ENCODE data around the gene DMAC2L. TPM values are rescaled to one million over a fixed set of nuclear protein-coding genes. Genes with fewer than 3 reads are reported as not detected.
"Not testable (repeated sequence)": the region's sequence is repeated elsewhere in the genome, so short reads cannot be mapped to it uniquely, and the experiment has no call there.

DMAC2L gene
- total RNA-seq, 1 experiment from 2014 or later, result 14.0 TPM

GRCh38 chr14:50360851-50361250 lies 48.7 kb downstream of the DMAC2L start:
- CTCF ChIA-PET, result no interaction called here
- Histone ChIP-seq H3K36me3 (ENCODE audit: control insufficient read depth, insufficient read depth, low read length) (no peaks in the 10 kb centered on the region), H3K27me3 (ENCODE audit: control insufficient read depth, insufficient read depth, low read length) (no peaks in the 10 kb centered on the region), H3K4me1 (ENCODE audit: control insufficient read depth, insufficient read depth, low read length) (no peaks in the 10 kb centered on the region), H3K27ac (ENCODE audit: low read length) (no peak overlapping the region), H3K9me3 (ENCODE audit: control insufficient read depth, insufficient read depth, low read depth, low read length) (no peaks in the 10 kb centered on the region), H3K4me3 (ENCODE audit: low read depth in 2 of 2, low read length in 2 of 2) (no peak overlapping the region)
- no peak for ATAC-seq
- BruUV-seq (replicated peaks), result no TSS peak
- intact Hi-C loops (cut with micrococcal nuclease; ENCODE audit: unreplicated experiment) (no loop called here), in situ Hi-C loops (cut with HindIII; ENCODE audit: low pct_unique_long_range_greater_than_20kb, low sequenced_read_pairs) (no loop called here)
- DNase-seq (ENCODE audit: low read depth, low spot score), result no peak
- TF ChIP-seq REST (IDR thresholded peaks at IDR 0.05; ENCODE audit: insufficient read depth in 1 of 2, low read depth in 2 of 2, low read length in 1 of 2), result no peak
- TF ChIP-seq CTCF (IDR thresholded peaks at IDR 0.05), result no peak
- no peak for TF ChIP-seq SIN3A (IDR thresholded peaks at IDR 0.05; ENCODE audit: borderline replicate concordance, insufficient read depth, low read depth, low read length)
- TF ChIP-seq POLR2AphosphoS5 (IDR thresholded peaks at IDR 0.05; ENCODE audit: low read depth, low read length), result no peak
- TF ChIP-seq TCF7L2 (IDR thresholded peaks at IDR 0.05; ENCODE audit: low read depth, low read length), result no peak
- POLR2A ChIA-PET, result interaction anchor here (0.7 kb wide), 1 partner anchor 28 kb away, joined by 8 read pairs; no protein-coding TSS in a partner anchor

- ChIA-PET CTCF (interaction anchor here (0.5 kb wide), 1 partner anchor 499 kb away, joined by 3 read pairs; no protein-coding TSS in a partner anchor), POLR2A (interaction anchor here (0.7 kb wide), 1 partner anchor 29 kb away, joined by 8 read pairs; no protein-coding TSS in a partner anchor)
- H3K27me3 ChIP-seq (ENCODE audit: control insufficient read depth, insufficient read depth, low read length); DNase-seq (ENCODE audit: low read depth, low spot score); H3K9me3 ChIP-seq (ENCODE audit: control insufficient read depth, insufficient read depth, low read depth, low read length); H3K36me3 ChIP-seq (ENCODE audit: control insufficient read depth, insufficient read depth, low read length); ATAC-seq; BruUV-seq (replicated peaks); H3K4me3 ChIP-seq (ENCODE audit: low read depth in 2 of 2, low read length in 2 of 2); in situ Hi-C loops (cut with HindIII; ENCODE audit: low pct_unique_long_range_greater_than_20kb, low sequenced_read_pairs); intact Hi-C loops (cut with micrococcal nuclease; ENCODE audit: unreplicated experiment); H3K4me1 ChIP-seq (ENCODE audit: control insufficient read depth, insufficient read depth, low read length); H3K27ac ChIP-seq (ENCODE audit: low read length): not testable (repeated sequence)
Observed at GRCh38 chr14:50361473-50362403, 49.6 kb downstream of the DMAC2L start.
